Heart left ventricle (tissue), 16 donors: ENCODE measurements around the gene FUT8. TPM values are rescaled to one million over a fixed set of nuclear protein-coding genes. Genes with fewer than 3 reads are reported as not detected.

Source experiments
- ATAC-seq, 4 donors: fragments of 200-7000 bp; cut with Tn5 transposase; one replicate each; pipeline ENCODE4 v1.9.1; 2020 to 2022; ENCODE audit warnings: moderate library complexity in 4 of 4, mild to moderate bottlenecking in 3 of 4, moderate number of reproducible peaks in 1 of 4
- DNase-seq, 5 donors: peaks; one replicate each; pipeline ENCODE4 v3.0.0-alpha.2; 2020
- H3K27ac ChIP-seq, 12 donors: fragments of 200-600 bp; sonication (generic) in 4 of 12; one replicate each; pipeline versions ENCODE4 v1.5.0 to v1.8.0; 2016 to 2022; ENCODE audit warnings: mild to moderate bottlenecking in 2 of 12
- H3K27me3 ChIP-seq, 9 donors: fragments of 200-600 bp; sonication (generic) in 2 of 9; one replicate each; pipeline versions ENCODE4 v1.5.1 to v1.8.0; 2016 to 2022; ENCODE audit warnings: mild to moderate bottlenecking in 3 of 9
- H3K36me3 ChIP-seq, 9 donors: fragments of 200-600 bp; sonication (generic) in 2 of 9; one replicate each; pipeline versions ENCODE4 v1.5.0 to v1.8.0; 2018 to 2022; ENCODE audit warnings: mild to moderate bottlenecking in 2 of 9
- H3K4me1 ChIP-seq, 12 donors: fragments of 200-600 bp; sonication (generic) in 4 of 12; one replicate each; pipeline versions ENCODE4 v1.5.0 to v1.8.0; 2016 to 2022; ENCODE audit warnings: mild to moderate bottlenecking in 3 of 12
- H3K4me3 ChIP-seq, 12 donors: fragments of 200-600 bp; sonication (generic) in 4 of 12; one replicate each; pipeline versions ENCODE4 v1.5.0 to v1.8.0; 2017 to 2022; ENCODE audit warnings: mild to moderate bottlenecking in 9 of 12, moderate library complexity in 4 of 12
- H3K9me3 ChIP-seq, 12 donors: fragments of 200-600 bp; sonication (generic) in 4 of 12; one replicate each; pipeline versions ENCODE4 v1.5.0 to v1.8.0; 2016 to 2022; ENCODE audit warnings: mild to moderate bottlenecking in 1 of 12
- POLR2A ChIP-seq, 2 donors: fragments of 450-650 bp; IDR thresholded peaks; one replicate each; pipeline ENCODE4 v1.6.1; 2017; ENCODE audit warnings: antibody characterized with exemption in 2 of 2, mild to moderate bottlenecking in 2 of 2, moderate library complexity in 2 of 2
- WGBS, 4 donors: extraction: QIAGEN DNeasy Blood & Tissue Kit in 2 of 4; methylation state at CpG; one replicate each; pipeline versions ENCODE4 v1.1.5 to v1.1.7; 2013 to 2018; 5-methylcytosine and 5-hydroxymethylcytosine counted together
- intact Hi-C, 10 donors: fragments of 100-400 bp; cut with DNase I; formaldehyde crosslinking; loops; one replicate each; pipeline versions ENCODE4 v1.11.1 to v1.14.2; 2022
- polyA plus RNA-seq, 2 donors: library from polyadenylated mRNA; stranded (reverse); fragments of 200-250 nt; gene quantifications; one replicate each; pipeline ENCODE4 v1.2.3, GENCODE V29; 2013
- total RNA-seq, 9 donors: library from RNA; depleted of rRNA in 2 of 9; stranded (reverse); fragments of >200 nt in 2 of 9; fragmentation: NEBNext Ultra II Directional in 3 of 9; extraction: Animal tissue kit (Norgen Biotek cat#: 25700) in 3 of 9; gene quantifications; one replicate each; pipeline versions ENCODE4 v1.1.0 to v1.2.4, GENCODE V29; 2016 to 2023
- TF ChIP-seq, protein P1 (sequence below), 12 donors: fragments of 200-600 bp; sonication (generic) in 4 of 12; IDR thresholded peaks; one replicate each; pipeline versions ENCODE4 v1.5.0 to v1.8.0; 2018 to 2022; ENCODE audit warnings: antibody characterized with exemption in 12 of 12, mild to moderate bottlenecking in 5 of 12
- donor health status: ischemic (EF 13 %, LVEDD 7.1; RV severe dilation, severe dysfunction).
- donor health status: healthy with polysubstance abuse.
- donor health status: DM: no; HTN: yes; CAD: no.
- donor health status: DM: no; HTN: no; CAD: no.
- donor health status: ischemic (EF 25% LVEDD 6.9; RV normal size, moderate dysfunction).
- donor health status: ischemic (EF 25% LVEDD 5.7; RV mildly dilated, moderate dysfunction).
- donor health status: healthy.
- donor health status: DM: yes; HTN: yes; CAD: no.
- donor health status: ischemic (EF 35%, LVEDD 5.7; RV mildly dilated, moderate dysfunction).
- donor health status: nonischemic (EF 11% LVEDD 7.7; RV severe dilation, severe dysfunction).
- donor health status: DM: yes; HTN: yes; CAD: no.
- donor health status: PGD.
- donor health status: ischemic (EF 29% LVEDD 5.4; RV normal size, mild dysfunction).
- donor health status: nonischemic (EF 23%, LVEDD 6.1; RV moderate dilation, normal function).

The FUT8 gene
- total and polyA plus RNA-seq, 11 donors: 2.8 to 17.3 (median 11.2) TPM

DNA sequence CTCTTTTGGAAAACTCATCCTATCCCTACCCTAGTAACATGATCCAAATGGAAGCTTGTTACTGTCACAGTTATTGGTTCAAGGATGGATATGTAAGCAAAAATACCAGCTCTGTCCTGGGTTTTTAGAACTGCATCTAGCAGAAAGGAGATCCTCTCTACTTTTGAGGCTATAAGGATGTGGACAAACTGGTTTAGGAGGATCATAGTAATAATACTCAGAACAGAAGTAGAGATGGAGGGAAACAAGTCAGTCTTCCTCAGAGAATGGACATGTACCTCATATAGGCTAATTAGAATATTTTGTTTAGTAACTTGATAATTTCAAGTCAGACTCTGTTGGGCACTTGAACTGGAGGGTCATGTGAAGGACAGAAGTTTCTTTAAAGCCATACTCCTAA is 26.6 kb downstream of the FUT8 start:
- H3K27ac ChIP-seq: no peak overlapping the region
- H3K4me3 ChIP-seq: no peak overlapping the region
- TF ChIP-seq POLR2A (IDR thresholded peaks at IDR 0.05): no peak
- TF ChIP-seq, protein P1, sequence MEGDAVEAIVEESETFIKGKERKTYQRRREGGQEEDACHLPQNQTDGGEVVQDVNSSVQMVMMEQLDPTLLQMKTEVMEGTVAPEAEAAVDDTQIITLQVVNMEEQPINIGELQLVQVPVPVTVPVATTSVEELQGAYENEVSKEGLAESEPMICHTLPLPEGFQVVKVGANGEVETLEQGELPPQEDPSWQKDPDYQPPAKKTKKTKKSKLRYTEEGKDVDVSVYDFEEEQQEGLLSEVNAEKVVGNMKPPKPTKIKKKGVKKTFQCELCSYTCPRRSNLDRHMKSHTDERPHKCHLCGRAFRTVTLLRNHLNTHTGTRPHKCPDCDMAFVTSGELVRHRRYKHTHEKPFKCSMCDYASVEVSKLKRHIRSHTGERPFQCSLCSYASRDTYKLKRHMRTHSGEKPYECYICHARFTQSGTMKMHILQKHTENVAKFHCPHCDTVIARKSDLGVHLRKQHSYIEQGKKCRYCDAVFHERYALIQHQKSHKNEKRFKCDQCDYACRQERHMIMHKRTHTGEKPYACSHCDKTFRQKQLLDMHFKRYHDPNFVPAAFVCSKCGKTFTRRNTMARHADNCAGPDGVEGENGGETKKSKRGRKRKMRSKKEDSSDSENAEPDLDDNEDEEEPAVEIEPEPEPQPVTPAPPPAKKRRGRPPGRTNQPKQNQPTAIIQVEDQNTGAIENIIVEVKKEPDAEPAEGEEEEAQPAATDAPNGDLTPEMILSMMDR (IDR thresholded peaks at IDR 0.05): no peak
- peaks cover 0 to 4% (median 0%) of the 10 kb centered on the region in 9 donors for H3K36me3 ChIP-seq
- DNase-seq: no peak
- no peaks in the 10 kb centered on the region for H3K27me3 ChIP-seq
- peaks cover 0 to 12% (median 0%) of the 10 kb centered on the region in 12 donors for H3K4me1 ChIP-seq
- ATAC-seq: no peak
- intact Hi-C loops: loop anchor here in 1 of 10 donors (5.0 kb wide), 1 partner anchor 33 kb away; no protein-coding TSS in a partner anchor
- H3K9me3 ChIP-seq: peaks cover 0 to 12% (median 0%) of the 10 kb centered on the region in 12 donors

DNA sequence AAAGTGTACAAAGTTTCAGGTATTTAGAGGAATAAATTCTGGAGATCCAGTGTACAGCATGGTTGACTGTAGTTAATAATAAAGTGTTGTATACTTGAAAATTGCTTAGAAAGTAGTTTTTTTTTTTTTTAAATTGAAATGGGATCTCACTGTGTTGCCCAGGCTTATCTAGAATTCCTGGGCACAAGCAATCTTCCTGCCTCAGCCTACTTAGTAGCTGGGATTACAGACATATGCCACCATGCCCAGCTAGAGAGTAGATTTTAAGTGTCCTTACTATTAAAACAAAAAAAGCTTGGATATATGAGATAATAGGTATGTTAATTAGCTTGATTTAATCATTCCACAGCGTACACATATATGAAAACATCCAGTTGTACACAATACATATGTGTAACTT is 27.7 kb downstream of the FUT8 start:
- Histone ChIP-seq H3K4me3 (no peak overlapping the region), H3K36me3 (peaks cover 0 to 4% (median 0%) of the 10 kb centered on the region in 9 donors), H3K27me3 (no peaks in the 10 kb centered on the region), H3K9me3 (peaks cover 0 to 12% (median 0%) of the 10 kb centered on the region in 12 donors), H3K4me1 (peaks cover 0 to 7% (median 0%) of the 10 kb centered on the region in 12 donors), H3K27ac (no peak overlapping the region)
- no peak for ATAC-seq
- intact Hi-C loops: no loop called here
- 95 to 100% (median 97%) methylated on average over 1 of the region's 1 CpG for WGBS, 4 donors
- DNase-seq: no peak
- no peak for TF ChIP-seq POLR2A (IDR thresholded peaks at IDR 0.05)
- TF ChIP-seq, protein P1 (IDR thresholded peaks at IDR 0.05): no peak

DNA sequence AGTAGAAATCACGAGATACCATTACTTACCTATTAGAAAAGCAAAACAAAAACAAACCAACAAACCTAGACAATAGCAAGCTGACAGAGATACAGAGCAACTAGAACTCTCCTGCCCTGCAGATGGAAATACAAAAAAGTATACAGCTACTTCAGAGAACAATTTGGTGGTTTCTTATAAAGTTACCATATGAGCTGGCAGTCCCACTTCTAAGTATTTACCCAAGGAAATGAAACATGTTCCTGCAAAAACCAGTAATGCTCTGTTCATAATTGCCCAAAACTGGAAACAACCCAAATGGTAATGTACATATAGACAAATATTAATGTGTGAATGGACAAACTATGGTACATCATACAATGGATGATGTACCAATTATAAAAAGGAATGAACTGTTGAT is 31.7 kb downstream of the FUT8 start:
- Histone ChIP-seq H3K4me3 (no peak overlapping the region), H3K27ac (no peak overlapping the region), H3K27me3 (no peaks in the 10 kb centered on the region), H3K36me3 (no peaks in the 10 kb centered on the region), H3K9me3 (peaks cover 0 to 5% (median 0%) of the 10 kb centered on the region in 12 donors), H3K4me1 (peaks cover 0 to 3% (median 0%) of the 10 kb centered on the region in 12 donors)
- no peak for DNase-seq
- no peak for ATAC-seq
- TF ChIP-seq POLR2A (IDR thresholded peaks at IDR 0.05): no peak
- TF ChIP-seq, protein P1 (IDR thresholded peaks at IDR 0.05): no peak
- intact Hi-C loops: no loop called here
- 94 to 99% (median 98%) methylated on average over 1 of the region's 1 CpG for WGBS, 4 donors

DNA sequence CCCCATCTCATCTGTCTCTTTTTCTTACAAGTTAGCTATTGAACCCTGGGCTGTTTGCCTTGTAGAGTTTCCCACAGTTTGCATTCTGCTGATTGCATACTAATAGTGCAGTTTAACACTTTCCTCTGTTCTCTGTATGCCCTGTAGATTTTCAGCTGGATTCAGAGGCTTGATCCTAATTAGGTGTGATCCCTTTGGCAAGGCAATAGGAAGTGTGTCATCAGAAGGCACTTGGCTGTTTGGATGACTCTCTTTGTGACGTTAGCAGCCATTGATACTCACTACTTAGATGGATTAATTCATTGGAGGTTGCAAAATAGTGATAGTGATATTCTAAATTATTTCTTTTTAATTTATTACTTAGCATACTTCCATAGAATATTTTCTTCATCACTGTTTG is 33.6 kb downstream of the FUT8 start:
- peaks cover 0 to 5% (median 0%) of the 10 kb centered on the region in 12 donors for H3K9me3 ChIP-seq
- no peak for TF ChIP-seq POLR2A (IDR thresholded peaks at IDR 0.05)
- TF ChIP-seq, protein P1 (IDR thresholded peaks at IDR 0.05): no peak
- H3K27ac ChIP-seq: no peak overlapping the region
- H3K27me3 ChIP-seq: no peaks in the 10 kb centered on the region
- H3K4me3 ChIP-seq: no peak overlapping the region
- no peak for DNase-seq
- 46 to 63% (median 51%) methylated on average over 1 of the region's 1 CpG for WGBS, 4 donors
- H3K4me1 ChIP-seq: peaks cover 0 to 3% (median 0%) of the 10 kb centered on the region in 12 donors
- H3K36me3 ChIP-seq: no peaks in the 10 kb centered on the region
- ATAC-seq: no peak
- intact Hi-C loops: no loop called here
